T-helper 2 cell (primary cell): ENCODE measurements around the gene SLC25A24.
"Not testable (repeated sequence)": the region's sequence is repeated elsewhere in the genome, so short reads cannot be mapped to it uniquely, and the experiment has no call there.

Experiments
- DNase-seq, 5 experiments: peaks; one replicate each; pipeline versions ENCODE4 v3.0.0 to v3.0.0-alpha.2; 2012 to 2022
- total RNA-seq, 2 donors: gene quantifications; one replicate each; lab custom pipeline; 2026; lab: John Stamatoyannopoulos, UW

Gene SLC25A24
- 18.4 to 33.7 reads per million in 2 donors for total RNA-seq

DNA sequence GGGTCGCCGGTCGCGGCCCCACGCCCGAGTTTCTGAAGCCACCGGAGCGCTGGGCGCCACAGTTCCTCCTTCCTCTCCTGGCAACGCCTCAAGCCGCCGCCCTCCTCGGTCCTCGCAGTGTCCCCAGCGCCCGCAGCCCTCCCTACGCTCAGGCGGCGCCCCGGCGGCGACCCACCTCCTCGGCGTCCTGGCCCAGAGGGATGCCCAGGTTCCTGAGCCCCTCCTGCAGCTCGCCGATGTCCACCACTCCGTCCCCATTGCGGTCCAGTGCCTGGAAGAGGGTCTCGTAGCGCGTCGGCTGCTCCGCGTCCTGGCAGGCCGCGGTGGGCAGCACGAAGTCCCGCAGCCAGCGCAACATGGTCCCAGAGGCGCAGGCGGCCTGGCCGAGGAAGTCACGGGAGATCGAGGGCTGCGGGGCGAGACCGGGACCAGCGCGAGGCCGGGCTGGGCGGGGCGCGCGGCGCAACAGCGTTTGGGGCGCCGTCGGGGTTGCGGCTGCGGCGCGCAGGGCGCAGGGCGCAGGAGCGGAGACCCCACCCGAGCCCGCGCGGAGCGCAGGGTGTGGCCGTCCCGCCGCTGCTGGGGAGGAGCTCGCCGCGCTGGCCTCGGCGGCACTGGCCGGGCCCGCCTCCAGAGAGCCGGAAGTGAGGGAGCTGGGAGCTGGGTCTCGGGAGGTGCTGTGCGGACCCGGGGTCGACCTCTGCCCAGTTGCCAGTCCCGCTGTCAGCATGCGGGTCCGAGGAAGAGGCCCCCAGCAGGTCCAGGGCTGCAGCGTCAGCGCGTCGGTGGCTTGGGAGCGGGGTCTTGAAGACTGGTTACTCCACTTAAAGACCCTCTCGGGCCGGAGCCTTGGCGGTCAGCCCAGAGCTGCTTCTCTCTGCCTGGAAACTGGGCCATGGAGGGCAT lies at the start of gene SLC25A24:
TSS of gene SLC25A24 (minus strand) at position 563 of the 906 bp plus-strand sequence. CDS start at position 358, 205 bp downstream.
- DNase-seq = peak; percentile 49 to 95 (median 60)

DNA sequence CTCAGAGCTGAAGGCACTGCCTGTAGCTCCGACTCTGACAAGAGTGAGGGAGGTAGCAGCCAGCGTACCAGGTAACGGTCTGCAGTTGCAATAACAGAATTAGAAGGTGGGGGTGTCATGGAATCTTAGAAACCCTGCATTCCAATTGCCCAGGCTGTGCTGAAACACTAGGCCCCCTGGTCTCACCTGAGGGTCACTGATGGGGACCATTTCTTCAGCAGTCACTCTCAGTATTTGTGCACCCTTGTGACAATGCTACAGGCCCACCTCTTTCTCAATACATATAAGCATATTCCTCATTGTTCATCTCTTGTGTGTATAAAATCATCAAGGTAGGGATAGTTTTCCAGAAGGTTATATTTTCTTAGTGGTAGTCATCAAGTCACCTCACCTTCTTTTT lies 43.8 kb upstream of the SLC25A24 start, which contains the start of gene NBPF4:
TSS of gene NBPF4 (minus strand) at position 101 of the 400 bp plus-strand sequence. CDS start 315 bp downstream, outside the sequence.
- not testable (repeated sequence) for DNase-seq

DNA sequence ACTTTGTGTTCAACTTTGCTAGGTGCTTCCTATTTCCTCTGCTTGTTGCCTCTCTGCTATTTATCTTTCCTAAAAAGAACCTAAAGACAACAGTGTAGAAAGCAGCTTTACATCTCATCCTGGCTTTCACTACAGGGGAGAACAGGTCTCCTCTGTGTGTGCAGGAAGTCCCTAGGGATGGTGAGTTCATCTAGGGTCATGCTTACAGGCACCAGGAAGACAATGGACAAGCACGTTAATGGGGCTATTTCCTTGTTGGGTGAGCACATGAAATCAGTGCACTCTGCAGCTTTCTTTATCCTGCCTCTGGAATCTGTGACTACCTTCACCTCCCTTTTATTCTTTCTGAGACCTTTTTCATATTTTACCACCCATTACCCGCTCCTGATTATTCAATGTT lies 39.3 kb upstream of the SLC25A24 start:
- DNase-seq = not testable (repeated sequence)

DNA sequence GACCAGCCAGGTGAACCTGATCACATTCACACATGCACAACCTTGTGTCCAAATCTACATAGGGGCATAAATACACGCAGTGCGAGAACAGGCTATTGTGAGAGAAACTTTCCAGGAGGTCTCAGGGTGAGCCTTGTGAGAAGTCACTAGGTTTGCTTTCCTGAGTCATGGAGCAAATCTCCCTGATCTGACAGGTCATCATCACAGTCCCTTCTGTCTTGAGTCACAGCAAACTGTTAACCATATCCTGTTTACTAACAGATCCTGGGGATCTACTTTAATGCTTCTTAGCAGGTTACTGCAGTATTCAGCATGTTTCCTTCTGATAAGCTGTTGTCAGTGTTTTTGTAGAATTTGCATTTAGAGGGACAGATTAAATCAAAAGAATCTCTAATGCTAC lies 35.2 kb upstream of the SLC25A24 start:
- not testable (repeated sequence) for DNase-seq

DNA sequence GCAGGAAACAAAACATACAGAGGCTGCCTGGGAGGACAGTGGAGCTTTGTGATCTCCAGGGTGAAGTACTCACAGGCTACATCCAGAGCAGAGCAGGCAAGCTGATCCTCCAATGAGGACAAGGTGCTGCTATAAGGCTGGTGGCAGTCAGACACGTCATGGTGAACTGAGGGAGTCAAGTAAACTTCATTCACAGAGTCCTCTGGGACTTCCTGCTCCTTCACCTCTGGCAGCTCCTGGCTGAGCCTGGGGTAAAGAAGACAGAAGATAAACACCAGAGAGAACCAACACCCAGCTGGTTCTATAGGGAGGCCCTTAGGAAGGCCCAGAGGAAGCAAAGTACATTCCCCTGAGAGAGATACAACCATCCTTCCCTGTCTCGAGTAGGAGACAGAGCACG lies 32.0 kb upstream of the SLC25A24 start:
- DNase-seq = not testable (repeated sequence)

DNA sequence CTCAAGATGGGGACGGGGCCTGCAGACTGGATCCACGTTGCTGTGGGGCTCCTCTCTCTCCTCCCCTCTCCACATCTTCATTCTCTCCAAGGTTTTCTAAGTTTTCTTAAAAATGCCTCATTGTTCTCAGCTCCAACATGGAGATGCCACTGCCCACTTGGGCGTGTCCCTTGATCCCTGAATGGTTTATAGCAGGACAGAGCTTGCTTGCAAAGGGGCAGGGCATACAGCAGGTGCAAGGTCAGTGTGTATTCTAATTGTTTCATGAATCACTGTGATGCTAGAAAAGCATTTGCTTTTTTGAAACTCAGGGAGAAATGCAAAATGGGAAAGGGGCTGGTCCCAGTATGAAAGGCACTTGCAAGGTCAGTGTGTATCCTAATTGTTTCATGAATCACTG lies 29.8 kb upstream of the SLC25A24 start:
- not testable (repeated sequence) for DNase-seq

DNA sequence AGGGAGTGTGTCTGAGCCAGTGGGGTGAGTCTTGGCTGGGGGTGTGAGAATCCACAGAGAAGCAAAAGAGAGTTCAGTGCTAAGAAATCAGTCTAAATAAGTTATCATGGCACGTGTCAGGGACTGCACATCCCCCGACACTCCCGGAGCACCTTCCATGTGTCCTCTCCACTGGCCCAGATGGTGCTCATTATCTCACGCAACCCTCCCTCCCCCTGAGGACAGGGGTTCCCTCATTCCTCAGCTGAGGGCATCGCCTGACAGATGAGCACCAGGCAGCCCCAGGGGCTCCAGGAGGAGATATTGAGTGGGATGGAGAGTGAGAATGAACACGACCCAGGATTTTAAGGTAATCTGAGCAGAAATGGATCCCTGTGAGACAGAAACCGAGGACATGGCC lies 27.6 kb upstream of the SLC25A24 start:
- DNase-seq = not testable (repeated sequence)

DNA sequence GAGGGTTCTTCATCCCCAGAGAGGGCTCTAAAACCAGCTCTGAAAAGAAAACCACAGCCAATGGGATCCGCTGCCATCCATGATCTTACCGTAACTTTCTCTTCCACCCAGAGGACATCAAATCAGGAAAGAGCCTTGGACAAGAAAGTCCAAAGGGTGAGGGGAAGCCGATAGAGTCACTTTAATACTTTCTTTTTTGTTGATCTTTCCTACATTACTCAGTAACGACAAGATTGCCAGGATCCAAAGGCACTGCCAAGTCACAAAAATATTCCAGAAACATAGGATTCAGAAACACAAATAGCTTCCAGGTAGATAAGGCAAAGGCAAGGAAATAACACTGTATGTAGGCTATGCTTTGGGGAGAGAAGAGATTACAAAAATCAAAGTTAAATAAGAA lies 26.7 kb upstream of the SLC25A24 start:
- DNase-seq = not testable (repeated sequence)

DNA sequence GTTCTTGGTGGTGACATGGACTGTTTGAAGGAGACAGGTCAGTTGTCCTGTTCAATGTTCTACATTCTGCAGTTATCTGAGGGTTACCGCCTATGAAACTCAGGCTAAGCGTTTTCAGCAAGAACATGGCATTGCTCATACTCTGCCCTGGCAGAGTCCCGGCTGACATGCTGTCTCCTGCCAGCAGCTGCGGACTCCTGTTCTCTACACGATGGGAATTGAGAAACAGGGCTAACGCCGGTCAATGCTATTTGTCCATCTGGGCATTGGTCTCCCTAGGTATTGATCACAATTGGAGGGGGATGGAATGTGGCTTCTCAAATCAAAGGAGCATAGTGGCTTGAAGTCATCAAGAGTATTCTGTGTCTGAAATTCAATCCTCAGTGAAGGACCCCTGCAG lies 23.1 kb upstream of the SLC25A24 start:
- DNase-seq = not testable (repeated sequence)

DNA sequence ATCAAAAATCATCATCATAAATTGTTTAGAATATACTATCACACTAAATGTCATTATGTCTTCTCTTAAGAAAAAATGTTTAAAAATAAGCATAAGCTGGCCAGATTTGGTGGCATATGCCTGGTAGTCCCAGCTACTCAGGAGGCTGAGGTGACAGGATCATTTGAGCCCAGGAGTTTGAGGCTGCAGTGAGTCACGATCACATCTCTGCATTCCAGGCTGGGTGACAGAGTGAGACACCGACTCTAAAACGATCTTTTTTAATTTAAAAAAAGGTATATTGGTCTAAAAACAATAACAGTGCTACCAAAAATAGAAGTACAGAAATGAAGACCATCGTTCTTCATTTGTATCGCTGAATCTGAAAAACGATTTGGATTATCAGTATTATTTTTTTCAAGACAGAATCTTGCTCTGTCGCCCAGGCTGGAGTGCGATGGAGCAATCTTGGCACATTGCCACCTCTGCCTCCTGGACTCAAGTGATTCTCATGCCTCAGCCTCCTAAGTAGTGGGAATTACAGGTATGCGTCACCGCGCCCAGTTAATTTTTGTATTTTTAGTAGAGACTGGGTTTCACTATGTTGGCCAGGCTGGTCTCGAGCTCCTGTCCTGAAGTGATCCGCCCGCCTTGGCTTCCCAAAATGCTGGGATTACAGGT lies 17.5 kb upstream of the SLC25A24 start:
- not testable (repeated sequence) for DNase-seq

DNA sequence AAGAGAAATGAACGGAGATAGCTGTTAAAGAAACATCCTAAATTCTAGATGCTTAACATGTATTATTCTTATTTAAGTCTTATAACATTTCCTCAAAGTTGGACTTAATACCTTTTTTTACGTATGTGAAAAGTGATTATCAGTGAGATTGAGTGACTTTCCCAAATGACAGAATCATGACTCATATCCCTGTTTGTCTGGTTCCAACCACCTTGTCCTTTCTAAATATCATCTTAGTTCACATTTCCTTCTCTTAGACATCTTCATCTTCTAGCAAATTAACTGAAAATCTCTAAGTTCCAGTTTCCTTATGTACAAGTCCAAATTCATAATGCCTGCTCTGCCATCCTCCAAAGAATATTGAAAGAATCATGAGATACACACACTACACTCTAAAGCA lies 16.9 kb upstream of the SLC25A24 start:
- DNase-seq = not testable (repeated sequence)

DNA sequence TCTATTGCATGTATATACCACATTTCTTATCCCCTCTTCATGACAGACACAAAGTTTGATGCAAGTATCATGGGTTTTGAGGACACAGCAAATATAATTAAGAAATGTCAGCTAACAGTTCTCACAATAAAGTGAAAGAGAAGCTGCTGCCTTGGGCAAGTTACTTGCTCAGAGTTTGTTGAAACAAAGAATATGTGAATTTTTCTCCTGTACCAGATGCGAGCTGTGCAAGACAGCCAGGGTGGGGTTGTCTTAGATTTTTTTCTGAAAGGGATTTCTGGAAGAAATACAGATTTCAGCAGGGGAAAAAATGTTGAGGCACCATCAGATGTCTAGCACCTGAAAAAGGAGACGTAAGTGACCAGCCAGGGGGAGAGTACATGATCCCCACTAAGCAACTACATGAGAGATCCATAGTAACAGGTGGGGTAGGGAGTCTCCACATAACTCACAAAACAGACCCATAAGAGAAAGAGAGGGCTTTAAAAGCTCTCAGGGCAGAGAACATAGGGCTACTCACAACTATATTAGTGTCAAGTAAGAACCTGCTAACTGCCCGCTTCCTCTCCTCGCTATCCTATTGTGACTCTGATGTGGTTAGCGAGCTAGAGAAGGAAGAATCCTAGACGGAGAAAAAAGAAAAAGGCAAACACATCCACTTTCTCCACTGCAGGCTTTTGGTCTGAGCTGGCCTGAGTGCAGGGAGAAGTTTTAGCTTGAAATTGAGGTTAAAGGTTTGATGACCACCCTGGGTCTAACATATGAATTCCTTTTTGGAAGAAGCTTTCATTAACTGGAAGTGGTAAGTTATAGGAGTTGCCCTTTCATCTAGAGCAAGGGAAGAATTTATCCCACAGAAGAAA lies 16.1 kb upstream of the SLC25A24 start:
- DNase-seq = not testable (repeated sequence)

DNA sequence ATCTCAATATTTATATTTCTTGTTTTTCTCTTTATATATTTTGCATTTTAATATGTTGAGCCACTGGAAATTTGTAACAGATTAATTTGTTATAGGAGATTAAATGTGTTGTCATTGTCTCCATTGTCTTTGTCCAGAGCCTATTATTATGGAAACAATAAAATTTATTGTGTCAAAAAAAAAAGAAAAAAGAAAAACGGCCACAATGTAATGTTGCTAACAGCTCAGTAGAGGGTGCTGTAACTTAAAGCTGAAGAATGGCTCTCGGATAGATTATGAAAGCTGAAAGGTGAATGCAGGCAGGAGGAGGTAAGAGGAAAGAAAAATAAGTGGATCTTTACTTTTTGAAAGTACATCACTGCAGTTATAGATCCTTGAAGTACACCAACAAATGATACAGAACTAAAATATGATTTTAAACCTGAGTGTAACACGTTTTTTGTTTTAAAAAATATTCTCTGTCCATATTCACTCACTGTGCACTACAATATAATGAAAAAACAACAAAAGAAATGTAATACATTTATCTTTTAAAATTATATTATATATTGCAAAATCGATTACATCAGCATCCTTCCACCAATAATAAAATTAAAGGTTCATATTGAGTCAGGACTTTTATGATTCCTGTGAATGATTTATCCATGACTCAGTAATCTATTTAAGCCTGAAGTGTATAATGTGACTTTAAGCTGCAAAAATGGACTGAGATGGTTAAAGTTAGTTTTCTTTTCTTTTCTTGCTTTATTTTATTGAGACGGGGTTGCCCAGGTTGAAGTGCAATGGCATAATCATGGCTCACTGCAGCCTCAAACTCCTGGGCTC lies 14.7 kb upstream of the SLC25A24 start:
- DNase-seq = peak in 2 of 5 experiments; percentile 11 to 47

DNA sequence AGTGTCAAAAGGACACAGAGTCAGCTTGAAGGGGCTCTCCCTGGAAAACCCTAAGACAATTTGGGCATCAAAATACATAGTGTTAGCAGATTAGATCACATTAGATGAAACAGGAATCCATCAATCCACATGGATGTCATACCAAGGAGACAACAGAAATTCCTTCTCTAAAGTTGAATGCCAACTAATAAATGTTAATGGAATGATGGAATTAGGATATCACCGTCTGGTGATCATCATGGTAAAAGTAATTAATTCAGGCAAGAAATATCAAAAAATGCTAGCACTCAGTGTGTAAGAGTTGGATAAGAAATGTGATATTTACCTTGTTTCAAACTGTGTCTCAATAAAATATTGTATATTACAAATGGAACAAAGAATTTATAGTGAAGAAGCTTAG lies 10.9 kb upstream of the SLC25A24 start:
- no peak for DNase-seq

DNA sequence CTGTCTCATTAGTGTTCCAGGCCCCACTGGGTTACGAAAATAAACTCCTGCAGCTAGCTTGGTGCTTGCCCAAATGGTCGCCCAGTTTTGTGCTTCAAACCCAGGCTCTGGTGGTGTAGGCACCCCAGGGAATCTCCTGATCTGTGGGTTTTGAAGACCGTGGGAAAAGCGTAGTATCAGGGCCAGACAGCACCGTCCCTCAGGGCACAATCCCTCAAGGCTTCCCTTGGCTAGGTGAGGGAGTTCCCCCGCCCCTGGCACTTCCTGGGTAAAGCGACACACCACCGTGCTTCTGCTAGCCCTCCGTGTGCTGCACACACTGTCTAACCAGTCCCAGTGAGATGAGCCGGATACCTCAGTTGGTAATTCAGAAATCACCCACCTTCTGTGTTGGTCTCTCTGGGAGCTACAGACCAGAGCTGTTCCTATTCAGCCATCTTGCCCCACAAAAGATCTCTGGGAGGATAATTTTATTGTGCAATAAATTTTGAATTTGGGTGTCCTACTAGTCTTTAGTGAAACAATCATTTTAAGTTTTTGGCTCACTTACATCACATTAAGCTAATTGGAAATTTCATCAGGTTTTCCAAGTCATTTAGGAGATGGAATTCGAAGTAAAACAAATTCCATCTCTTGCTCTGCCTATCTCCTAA lies 9.4 kb upstream of the SLC25A24 start:
- peak in 1 of 5 experiments; percentile 71 for DNase-seq

DNA sequence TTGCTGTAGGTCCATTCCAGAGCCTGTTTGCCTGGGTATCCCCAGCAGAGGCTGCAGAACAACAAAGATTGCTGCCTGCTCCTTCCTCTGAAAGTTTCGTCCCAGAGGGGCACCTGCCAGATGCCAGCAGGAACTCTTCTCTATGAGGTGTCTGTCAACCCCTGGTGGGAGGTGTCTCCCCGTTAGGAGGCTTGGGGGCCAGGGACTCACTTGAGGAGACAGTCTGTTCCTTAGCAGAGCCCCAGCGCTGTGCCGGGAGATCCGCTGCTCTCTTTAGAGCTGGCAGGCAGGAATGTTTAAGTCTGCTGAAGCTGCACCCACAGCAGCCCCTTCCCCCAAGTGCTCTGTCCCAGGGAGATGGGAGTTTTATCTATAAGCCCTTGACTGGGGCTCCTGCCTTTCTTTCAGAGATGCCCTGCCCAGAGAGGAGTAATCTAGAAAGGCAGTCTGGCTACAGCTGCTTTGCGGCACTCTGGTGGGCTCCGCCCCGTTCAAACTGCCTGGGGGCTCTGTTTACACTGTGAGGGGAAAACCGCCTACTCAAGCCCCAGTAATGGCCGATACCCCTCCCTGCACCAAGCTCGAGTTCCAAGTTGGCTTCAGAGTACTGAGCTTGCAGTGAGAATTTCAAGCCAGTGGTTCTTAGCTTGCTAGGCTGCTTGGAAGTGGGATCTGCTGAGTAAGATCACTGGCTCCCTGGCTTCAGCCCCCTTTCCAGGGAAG lies 8.7 kb upstream of the SLC25A24 start:
- DNase-seq = no peak

DNA sequence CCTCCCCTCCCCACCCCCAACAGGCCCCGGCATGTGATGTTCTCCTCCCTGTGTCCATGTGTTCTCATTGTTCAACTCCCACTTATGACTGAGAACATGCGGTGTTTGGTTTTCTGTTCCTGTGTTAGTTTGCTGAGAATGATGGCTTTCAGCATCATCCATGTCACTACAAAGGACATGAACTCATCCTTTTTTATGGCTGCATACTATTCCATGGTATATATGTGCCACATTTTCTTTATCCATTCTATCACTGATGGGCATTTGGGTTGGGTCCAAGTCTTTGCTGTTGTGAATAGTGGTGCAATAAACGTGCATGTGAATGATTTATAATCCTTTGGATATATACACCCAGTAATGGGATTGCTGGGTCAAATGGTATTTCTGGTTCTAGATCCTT lies 3.4 kb upstream of the SLC25A24 start:
- not testable (repeated sequence) for DNase-seq

DNA sequence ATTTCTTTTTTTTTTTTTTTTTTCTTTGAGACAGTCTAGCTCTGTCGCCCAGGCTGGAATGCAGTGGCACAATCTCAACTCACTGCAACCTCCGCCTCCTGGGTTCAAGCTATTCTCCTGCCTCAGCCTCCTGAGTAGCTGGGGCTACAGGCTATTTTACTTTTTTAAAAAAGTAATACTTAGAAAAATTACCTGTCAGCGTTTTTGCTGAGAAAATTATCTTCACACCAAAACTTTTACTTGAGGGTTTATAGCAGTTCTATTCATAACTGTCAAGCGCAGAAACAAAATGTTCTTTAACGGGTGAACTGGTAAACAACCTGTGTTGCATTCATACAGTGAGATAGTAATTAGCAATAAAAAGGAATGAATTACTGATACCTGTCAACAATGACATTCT lies 1.5 kb upstream of the SLC25A24 start:
- DNase-seq = no peak

DNA sequence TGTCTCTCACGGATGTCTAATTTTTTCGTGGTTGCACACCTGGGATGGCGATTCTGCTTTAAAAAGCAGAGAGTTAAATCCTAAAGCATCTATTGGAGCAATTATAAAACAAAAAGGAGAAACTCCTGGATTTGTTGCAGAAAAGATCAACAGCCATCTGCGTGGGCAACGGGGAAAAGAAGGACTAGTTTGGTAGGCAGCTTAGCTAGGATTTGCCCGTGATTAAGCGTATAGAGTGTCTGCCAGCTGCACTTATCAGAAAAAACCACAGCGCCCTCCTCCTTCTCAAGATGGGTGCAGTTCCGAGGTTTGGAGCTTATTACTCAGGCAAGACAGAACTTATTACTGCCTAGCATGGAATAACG lies 526 bp upstream of the SLC25A24 start:
- peak in 2 of 5 experiments; percentile 31 to 83 for DNase-seq

DNA sequence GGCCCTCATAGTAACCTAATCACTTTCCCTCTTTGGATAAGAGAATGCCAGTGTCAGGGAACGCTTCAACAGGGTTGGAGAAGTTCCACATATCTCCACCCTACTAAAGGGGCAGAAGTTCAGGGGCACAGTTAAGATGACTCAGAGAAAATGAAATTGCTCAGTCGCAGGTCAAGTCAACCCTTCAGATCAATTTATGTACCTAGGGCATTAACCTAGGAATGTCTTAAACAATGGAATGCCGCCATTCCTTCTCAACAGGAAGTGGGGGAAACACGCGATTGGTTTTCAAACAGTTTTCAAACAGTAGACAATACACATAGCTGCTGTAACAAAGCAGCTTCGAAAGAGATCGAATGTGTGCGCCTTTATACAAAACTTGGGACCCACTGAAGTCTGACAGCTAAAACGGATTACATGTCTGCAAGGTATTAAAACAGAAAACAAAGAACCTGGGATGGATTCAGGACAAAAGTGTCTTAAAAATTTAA lies 897 bp downstream of the SLC25A24 start:
- DNase-seq = peak in 1 of 5 experiments; percentile 20
